ENCODE data around the gene TMEM117.

- TF ChIP-seq POLR2AphosphoS5 (IDR thresholded peaks at IDR 0.05) (no peak), CTCF (IDR thresholded peaks at IDR 0.05) (no peak)
Measured at GRCh38 chr12:43988838-43989560, 153.1 kb downstream of the TMEM117 start.
